ENCODE results near the gene DMRT1. TPM values are rescaled to one million over a fixed set of nuclear protein-coding genes. Genes with fewer than 3 reads are reported as not detected.

Gene DMRT1
- not detected in 2 replicates for total RNA-seq
- polyA plus RNA-seq (2012), result not detected

DNA sequence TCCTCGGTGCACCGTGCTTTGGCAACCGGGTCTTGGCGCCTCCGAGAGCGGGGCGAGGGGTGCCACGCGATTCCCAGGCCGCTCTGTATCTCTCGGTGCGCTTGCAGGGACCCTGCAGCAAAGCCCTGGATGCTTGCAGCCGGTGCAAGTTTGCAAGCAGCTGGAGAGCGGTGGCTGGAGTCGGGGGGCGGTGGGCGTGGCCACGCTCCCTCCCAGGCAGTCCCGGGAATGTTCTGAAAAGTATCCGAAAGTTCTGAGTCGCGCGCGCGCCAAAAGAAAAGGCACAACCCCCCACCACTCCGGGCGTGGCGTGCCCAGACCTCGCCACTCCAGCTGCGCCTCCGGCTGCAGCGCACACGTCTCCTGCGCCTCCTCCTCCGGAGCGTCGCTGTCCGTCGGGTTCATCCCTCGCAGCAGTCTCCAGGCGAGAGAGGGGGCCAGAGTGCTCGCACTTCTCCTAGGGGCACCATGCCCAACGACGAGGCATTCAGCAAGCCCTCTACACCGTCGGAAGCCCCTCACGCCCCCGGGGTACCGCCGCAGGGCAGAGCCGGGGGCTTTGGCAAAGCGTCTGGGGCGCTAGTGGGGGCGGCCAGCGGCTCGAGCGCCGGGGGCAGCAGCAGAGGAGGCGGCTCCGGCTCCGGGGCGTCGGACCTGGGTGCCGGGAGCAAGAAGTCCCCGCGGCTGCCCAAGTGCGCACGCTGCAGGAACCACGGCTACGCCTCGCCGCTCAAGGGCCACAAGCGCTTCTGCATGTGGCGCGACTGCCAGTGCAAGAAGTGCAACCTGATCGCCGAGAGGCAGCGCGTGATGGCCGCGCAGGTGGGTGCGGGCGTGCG, at the start of gene DMRT1:
DMRT1 (plus strand) TSS at position 327 of the 839 bp plus-strand sequence; CDS start at position 469, 142 bp downstream.
- DNase-seq (ENCODE audit: low read depth), result no peak

DNA sequence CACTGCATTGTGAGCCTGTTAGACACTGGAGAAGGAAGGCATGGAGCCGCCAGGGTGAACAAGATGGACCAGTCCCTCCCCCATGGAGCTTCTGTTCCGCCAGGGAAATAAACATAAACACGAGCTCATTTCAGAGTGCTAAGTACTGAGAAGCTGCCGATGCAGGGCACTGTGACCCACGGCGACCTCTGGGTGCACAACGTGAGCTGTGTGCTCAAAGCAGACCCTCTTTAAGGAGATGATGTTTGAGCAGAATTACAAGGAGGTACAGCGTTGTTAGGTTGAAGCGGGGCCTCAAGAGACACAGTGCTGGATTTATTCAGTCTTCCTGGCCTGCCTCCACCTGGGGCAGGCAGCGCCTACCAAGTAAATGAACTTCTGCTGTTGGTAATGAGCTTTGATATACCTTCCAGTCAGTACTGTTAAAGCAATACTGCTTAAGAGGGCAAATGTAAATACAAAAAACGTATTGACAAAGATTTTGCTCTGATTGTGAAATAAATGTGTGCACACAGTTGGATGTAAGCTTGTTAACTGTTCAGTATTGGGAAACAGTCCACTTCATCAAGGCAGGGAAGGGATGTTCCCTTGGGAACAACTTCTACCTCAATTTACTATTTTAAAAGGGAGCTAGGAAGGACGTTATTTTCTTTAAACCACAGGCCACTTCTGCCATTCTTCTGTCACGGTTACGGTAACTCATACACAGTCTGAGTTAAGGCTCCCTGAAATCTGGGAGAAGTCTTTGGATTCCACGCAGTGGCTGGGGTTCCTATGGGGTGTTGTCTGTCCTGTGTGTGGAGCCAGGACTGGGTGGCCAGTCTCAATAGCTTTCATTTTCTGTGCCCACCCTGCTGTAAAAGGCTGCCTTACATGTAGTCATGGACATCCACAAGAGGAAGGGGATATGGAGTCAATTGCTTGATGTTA, 48.9 kb upstream of the DMRT1 start:
- DNase-seq (ENCODE audit: low read depth), result no peak

DNA sequence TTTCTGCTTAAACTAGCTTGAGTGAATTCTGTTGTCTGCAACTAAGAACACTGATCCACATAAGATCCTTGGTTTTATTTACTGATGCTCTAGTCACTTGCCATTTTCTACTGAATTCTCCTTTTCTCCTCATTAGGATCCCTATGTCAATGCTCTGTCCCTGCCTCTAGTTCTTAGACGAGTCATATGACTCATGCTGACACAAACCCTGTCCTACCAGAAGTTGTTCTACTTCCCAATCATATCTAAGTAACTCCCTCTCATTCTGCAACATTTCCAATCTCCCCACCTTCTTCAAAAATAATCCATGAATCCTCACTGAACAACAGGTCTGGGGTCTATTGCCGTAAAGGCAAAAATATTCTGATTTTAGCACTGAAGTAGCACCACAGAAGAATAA, 47.1 kb upstream of the DMRT1 start:
- DNase-seq (ENCODE audit: low read depth), result no peak

DNA sequence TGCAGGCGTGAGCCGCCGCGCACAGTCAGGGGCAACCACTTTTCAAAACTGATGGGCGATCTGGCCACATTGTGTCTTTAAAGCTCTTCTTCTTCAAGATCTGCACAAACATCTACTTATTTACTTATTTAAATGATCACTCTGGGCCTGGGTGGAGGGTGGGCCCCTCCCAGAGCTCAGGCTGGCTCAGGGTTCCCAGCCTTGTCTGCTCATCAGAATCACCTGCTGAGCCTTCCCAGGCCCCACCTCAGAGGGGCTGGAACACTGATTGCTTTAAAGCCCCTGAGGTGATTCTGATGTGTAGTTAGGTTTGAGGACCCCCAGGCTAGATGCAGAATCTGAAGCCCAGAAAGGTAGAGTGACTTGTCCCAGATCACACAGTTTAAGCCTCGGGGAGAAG, 45.6 kb upstream of the DMRT1 start:
- no peak for DNase-seq (ENCODE audit: low read depth)

DNA sequence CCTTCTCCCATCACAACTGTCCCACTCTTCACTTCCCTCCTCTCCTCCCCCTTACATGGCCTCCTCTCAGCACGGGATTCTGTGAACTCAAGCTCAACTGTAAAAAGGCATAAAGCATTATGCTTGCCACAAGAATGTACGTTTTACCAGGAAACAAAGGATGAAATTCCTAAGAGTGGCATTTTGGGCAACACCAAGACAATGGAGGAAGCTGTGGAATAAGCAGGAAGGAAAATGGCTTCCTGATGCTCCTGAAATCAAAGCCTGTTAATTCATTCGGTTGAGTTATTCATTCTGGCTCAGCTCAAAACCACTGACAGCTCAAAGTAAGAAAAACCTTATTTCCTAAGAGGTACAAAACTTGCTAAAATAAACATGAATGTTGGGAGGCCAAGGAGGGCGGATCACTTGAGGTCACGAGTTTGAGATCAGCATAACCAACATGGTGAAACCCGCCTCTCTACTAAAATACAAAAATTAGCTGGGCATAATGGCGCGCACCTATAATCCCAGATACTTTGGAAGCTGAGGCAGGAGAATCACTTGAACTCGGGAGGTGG, 40.8 kb upstream of the DMRT1 start:
- DNase-seq (ENCODE audit: low read depth), result no peak

DNA sequence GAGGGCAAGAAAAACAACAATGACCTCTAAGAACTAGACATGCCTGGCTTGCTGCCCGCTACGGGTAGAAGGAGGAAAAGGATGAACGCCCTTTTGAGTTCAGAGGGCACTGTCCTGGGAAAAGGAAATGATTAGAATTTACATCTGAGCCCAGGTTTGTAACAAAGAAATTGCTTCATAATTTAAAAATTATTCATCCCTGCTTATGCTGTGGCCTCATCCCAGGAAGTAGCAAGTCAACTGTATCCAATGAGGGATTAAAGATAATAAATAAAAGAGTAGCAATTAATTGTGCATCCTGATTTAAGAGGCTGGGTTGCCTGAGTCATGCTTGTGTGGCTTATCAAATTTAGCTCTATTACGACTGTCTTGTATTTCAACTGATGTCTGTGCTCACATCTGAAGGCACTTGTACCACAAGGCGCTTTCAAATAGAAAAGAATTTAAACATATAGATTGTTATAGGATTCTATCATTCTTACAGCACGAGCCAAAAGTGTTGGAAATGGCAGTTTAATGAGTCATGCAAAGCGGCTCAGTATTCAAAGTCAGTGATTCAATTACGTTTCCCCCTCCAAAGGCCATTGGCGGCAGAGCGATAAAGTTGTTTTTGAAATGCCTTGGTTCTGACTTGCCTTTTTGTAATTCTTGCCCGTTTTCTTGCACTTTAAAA, 40.0 kb upstream of the DMRT1 start:
- DNase-seq (ENCODE audit: low read depth), result no peak

DNA sequence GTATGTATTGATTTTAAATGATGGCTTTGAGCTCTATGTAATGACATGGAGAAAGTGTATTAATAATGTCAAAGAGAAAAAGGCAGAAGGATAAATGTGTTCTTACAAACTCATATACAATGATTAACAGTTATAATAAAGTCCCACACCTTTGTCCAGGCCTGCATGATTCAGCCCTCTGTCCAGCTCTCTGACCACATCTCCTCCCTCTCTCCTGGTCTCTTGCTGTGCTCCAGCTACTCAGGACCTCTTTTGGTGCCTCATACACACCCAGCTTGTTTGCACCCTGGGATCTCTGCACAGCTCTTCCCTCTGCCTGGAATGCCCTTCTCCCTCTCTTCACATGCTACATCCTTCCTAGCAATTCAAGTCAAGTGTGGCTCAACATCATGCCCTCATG, 37.5 kb upstream of the DMRT1 start:
- no peak for DNase-seq (ENCODE audit: low read depth)

DNA sequence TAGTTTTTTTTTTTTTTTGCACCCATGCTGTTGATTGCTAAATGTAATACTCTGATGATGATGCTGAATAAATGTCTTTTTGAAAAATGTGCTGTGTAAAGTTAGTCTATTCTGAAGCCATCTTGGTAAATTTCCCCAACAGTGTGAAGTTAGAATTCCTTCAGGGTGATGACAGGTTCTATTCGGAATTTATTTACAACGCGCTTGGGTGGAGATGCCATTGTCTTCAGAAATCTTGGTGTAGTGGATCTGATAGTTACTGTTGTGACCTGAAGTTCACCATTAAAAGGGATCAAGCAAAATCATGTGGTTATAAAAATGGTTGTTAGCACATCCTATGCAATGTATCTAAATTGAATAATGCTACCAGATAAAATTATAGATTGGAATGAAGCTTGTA, 36.3 kb upstream of the DMRT1 start:
- no peak for DNase-seq (ENCODE audit: low read depth)

DNA sequence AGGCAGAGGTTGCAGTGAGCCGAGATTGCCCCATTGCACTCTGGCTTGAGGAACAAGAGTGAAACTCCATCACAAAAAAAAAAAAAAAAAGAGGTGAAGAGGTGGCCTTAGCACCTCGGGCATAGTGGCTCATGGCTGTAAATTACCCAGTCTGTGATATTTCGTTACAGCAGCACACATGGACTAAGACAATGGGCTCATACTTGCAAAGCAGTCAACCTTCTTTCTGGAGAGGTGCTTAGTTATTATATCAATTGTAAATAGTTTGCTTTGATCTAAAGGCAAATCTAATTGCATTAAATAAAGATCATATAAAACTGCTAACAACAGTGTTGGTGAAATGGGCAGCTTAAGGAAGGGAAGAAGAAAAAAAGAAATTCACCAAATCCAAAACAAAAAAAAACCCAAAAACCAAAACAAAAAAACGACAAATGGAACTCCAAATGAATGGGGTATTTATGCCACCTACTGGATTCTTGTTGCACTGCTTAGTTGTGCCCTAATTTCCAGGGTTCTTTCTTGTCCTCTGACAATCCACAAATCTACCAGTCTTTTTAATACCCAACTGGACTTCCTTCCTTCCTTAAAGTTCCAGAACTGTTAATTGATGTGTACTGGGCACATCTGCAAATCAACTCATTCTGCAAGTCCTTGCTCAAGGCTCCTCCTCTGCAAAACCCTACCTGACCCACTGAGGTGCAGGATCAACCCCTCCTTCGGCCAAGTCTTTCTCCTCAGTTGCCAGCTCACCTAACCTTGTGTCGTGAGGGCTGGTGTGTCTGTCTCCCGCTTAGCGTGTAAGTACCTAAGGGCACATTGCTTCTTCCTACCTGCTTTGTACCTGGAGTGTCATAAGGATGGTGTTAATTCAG, 35.0 kb upstream of the DMRT1 start:
- peak; percentile 62 for DNase-seq (ENCODE audit: low read depth)

DNA sequence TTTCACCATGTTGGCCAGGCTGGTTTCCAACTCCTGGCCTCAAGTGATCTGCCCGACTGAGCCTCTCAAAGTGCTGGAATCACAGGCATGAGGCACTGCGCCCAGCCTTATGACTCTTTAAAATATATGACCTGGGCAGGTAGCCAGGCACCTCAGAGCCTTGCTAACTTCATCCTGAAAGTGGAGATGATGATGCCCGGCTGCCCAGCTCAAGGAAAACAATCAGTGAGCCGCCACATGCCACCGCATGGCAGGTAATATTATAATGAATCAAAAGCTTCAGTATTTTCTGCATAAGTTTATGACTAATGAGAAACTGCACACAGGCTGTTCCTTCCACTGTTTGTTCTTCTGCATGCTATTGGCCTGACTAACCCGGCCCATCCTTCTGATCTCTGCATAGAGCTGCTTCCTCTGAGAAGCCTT, 30.4 kb upstream of the DMRT1 start:
- no peak for DNase-seq (ENCODE audit: low read depth)

DNA sequence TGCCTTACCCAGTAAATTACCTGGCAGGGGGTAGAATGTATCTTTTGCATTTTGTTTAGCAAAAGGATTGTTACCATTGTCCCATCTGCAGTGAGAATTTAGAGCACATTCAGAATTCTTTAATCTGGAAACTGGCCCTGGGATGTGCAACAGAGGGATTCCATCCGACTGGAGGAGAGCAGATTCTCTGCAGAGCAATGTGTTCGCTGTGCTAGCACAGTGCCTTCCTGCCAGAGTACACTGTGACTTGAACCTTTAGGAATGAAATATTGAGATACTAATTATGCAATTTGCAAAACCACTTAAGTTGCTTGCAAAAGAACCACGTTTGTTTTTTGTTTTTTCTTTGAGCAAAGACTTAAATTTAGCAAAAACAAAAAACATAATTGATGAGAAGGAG, 22.5 kb upstream of the DMRT1 start:
- DNase-seq (ENCODE audit: low read depth), result no peak

DNA sequence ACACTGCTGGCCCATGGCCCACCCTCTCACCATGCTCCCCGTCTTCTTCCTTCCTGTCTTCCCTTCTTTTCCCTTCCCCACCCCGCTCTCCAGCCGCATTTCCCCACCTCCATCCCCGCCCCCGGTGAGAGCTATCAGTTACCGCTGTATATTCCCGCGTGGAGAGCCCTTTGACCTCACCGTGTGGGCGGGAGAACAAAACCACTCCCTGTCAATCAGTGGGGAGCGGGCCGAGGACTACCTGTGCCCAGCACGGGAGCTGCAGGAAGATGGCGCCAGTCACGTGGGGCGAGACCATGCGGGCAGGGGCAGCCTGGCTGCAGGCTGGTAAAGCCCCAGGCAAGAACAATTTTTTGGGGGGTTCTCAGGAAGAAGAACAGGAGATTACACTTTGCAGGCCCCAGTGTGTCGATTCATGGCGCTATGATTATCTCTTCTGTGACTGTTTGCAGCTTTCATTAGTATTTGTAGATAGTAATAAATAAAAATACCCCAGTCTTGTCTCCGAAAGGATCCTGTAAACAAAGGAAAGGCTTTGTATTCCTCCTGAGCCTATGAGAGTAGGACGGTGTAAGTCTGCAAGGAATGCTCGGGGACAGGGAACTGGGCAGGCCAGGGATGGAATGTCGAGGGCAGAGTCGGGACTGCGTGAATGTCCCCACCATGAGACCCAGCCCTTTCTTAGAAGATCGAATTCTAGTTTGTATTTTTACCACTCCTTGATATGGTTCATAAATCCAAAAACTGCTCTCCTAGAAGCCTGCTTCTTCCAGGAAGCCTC, 14.8 kb upstream of the DMRT1 start:
- DNase-seq (ENCODE audit: low read depth), result no peak

DNA sequence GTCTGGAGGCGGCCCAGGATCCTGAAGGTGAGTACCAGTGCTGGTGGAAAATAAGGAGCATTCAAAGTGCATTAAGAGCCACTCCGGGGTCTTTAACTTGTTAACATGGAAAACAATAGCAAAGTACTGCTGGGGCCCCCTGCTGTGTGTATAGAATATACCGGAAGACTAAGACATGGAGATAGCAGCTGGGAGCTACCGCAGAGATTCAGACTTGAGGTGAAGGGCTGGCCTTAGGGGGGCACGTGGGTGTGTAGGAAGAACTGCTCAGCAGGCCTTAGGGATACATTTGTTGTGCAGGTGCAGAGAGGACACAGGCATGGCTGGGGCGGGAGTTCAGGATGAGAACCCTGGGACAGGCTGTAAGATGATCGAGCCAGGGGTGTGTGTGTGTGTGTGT, 1.2 kb upstream of the DMRT1 start:
- no peak for DNase-seq (ENCODE audit: low read depth)

DNA sequence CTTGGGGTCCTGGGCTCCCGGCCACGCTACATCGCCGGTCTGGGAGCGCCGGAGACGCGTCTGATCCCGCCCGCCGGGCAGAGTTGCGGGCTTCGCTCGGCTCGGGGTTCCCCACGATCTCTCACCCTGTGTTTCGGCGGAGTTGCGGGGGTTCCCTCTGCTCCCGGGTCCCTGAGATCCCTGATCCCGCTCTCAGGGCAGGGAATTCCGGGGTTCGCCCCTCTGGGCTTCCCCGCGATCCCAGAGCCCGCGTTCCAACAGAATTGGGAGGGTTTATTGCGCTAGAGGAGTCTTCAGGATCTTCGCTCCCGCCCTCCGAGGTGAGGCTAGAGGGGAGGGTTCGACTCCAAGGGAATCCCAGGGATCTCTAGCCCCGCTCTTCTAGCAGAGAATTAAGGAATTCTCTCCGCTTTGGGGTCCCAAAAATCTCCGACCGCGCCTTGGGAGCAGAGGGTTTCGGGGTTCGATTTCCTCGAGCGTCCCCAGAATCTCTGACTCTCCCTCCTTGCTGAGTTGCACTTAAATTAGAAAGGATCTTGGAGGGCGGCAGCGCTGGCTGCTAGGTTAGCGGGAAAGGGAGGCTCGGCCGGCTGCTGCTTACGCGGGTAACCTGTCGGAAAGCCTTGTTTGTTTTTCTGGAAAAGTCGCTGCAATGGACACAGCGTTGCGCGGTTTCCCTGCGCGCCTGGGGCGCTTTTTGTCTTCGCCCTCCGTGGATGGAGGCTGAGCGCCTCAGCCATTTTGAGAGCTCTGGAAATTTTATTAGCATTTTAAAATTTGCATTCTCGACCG, 1.3 kb downstream of the DMRT1 start:
- DNase-seq (ENCODE audit: low read depth), result no peak

DNA sequence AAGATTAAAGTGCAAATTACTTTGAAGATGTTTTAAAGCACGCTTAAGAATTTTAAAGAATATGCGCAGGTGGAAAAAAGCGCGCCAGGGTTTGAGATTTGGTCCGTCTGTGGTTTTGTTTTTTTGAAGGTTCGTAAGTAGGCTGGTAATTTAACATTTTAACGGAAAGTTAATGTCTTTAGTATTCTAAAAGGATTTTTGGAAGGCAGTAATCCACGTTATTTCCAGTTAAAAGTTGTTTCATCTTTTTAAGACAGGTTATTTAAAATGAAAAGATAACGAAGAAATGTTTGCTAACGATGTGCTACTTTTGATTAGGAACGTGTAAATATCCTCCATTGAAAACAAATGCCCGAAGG, 1.9 kb downstream of the DMRT1 start:
- no peak for DNase-seq (ENCODE audit: low read depth)

DNA sequence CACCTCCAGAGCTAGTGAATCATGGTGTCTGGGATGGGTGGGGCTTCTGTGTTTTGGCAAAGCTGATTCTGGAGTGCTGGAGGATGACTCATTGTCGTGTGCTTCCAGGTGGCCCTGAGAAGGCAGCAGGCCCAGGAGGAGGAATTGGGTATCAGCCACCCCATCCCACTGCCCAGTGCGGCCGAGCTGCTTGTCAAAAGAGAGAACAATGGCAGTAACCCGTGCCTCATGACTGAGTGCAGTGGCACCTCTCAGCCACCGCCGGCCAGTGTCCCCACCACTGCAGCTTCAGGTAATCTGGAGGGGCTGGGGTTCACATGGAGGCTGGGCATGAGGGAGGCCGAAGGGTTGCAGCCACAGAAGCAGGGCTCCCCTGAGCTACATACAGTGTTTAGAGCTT, 5.4 kb downstream of the DMRT1 start:
- no peak for DNase-seq (ENCODE audit: low read depth)

DNA sequence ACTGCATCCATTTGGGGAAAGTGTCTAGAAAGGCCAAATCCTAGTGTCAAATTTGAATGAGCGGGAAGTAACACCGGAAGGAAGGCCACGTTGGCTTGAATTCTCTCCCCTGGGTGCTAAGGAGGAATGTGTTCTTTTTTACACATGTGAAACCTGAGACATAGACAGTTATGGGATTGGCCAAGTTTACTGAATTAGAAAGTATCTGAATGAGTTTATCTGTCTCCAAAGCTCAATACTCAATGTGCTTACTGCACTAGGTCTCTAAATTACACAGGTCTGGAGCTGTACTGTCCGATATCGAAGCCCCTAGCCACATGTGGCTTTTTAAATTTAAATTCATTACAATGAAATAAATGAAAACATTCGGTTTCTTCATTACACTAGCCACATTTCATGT, 6.0 kb downstream of the DMRT1 start:
- DNase-seq (ENCODE audit: low read depth), result no peak

DNA sequence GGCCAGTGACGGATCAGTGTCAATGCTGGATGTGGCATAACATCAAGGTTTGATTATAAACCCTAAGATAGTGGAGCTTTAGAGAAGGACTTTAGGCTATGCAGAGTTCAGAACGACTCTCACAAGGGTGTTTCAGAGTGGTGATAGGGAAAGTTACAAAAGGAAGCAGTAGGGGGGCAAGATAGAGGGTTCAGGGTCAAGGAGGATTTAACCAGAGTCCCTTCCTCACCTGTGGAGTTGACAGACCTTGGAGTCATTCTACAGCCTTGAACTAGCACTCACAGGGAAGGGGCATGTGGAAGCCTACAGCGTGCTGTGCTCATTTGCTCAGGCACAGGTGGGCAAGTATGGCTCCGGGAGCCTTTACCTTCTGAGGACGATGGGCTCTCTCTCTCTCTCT, 7.9 kb downstream of the DMRT1 start:
- DNase-seq (ENCODE audit: low read depth), result no peak

DNA sequence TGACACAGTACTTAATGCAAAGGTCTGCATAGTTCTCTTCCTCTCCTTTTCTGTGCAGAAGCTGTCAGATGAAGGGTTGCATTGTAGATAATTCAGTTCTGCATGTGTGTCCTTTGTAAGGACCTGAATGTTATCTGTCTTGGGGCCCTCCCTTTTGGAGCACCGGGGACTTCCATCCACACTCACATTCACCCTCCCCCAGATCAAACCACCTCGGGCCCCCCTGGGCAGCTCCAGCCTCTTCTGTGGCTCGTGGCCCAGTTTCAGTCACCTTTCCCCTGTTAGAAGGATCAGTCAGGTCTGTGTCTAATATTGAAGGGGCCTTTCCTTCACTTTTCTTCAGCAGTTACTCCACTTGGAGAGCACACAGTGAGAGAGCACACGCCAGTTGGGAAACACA, 11.0 kb downstream of the DMRT1 start:
- DNase-seq (ENCODE audit: low read depth), result no peak

Measured in myocyte (in vitro differentiated cells).